ENCODE results near the gene CARMIL1.

The CARMIL1 gene

GRCh38 chr6:25639653-25640052 lies 360.5 kb downstream of the CARMIL1 start:
- TF ChIP-seq L3MBTL2 (conservative IDR thresholded peaks at IDR 0.05) (no peak), FOXK2 (IDR thresholded peaks at IDR 0.05) (no peak), SP1 (IDR thresholded peaks at IDR 0.05) (no peak), ZNF384 (IDR thresholded peaks at IDR 0.05) (no peak), NFRKB (IDR thresholded peaks at IDR 0.05) (no peak)
- no peak for DNase-seq (ENCODE audit: extremely low spot score)
- CTCF ChIA-PET, result interaction anchor here (0.5 kb wide), 1 partner anchor 378 kb away, joined by 5 read pairs; no protein-coding TSS in a partner anchor
- POLR2A ChIA-PET, result no interaction called here

GRCh38 chr6:25640446-25640845 lies 361.3 kb downstream of the CARMIL1 start:
- ChIA-PET CTCF (no interaction called here), POLR2A (no interaction called here)
- no peak for DNase-seq (ENCODE audit: extremely low spot score)
- TF ChIP-seq HDGF (IDR thresholded peaks at IDR 0.05; ENCODE audit: borderline replicate concordance) (no peak), TARDBP (IDR thresholded peaks at IDR 0.05) (no peak), ARNT (IDR thresholded peaks at IDR 0.05) (no peak), NFRKB (IDR thresholded peaks at IDR 0.05) (no peak), LEF1 (IDR thresholded peaks at IDR 0.05; ENCODE audit: borderline replicate concordance) (no peak), SUZ12 (IDR thresholded peaks at IDR 0.05) (no peak), ELF4 (IDR thresholded peaks at IDR 0.05) (no peak), FOXK2 (IDR thresholded peaks at IDR 0.05) (no peak), FOXM1 (IDR thresholded peaks at IDR 0.05; ENCODE audit: borderline replicate concordance) (no peak), CTBP1 (IDR thresholded peaks at IDR 0.05; ENCODE audit: borderline replicate concordance) (no peak), FOXA1 (IDR thresholded peaks at IDR 0.05) (no peak), BHLHE40 (IDR thresholded peaks at IDR 0.05; ENCODE audit: borderline replicate concordance) (no peak), ZNF384 (IDR thresholded peaks at IDR 0.05) (no peak)

- ChIA-PET CTCF (no interaction called here), POLR2A (no interaction called here)
Measured at GRCh38 chr6:25640891-25641290, 361.7 kb downstream of the CARMIL1 start.

DNA sequence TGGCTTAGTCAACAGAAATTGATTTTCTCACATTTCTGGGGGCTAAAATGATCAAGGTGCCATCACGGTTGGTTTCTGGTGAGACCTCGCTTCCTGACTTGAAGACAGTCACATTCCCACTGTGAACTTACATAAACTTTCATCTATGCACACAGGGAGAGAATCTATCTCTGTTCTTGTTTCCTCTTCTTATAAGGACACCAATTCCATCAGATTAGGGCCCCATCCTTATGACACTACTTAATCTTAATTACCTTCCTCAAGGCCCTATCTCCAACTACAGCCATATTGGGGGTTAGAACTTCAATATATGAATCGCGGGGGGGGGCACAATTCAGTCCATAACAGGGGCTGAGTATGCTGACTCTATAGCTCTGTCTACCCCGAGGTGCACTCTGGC lies 362.2 kb downstream of the CARMIL1 start:
- CTCF ChIA-PET, result no interaction called here
- no peak for DNase-seq (ENCODE audit: extremely low spot score)
- TF ChIP-seq CTBP1 (IDR thresholded peaks at IDR 0.05; ENCODE audit: borderline replicate concordance), result no peak
- TF ChIP-seq ZNF384 (IDR thresholded peaks at IDR 0.05), result no peak
- no peak for TF ChIP-seq SUZ12 (IDR thresholded peaks at IDR 0.05)
- no peak for TF ChIP-seq FOXA1 (IDR thresholded peaks at IDR 0.05)
- TF ChIP-seq L3MBTL2 (conservative IDR thresholded peaks at IDR 0.05), result no peak
- TF ChIP-seq NFRKB (IDR thresholded peaks at IDR 0.05), result no peak
- no peak for TF ChIP-seq FOXM1 (IDR thresholded peaks at IDR 0.05; ENCODE audit: borderline replicate concordance)
- TF ChIP-seq TARDBP (IDR thresholded peaks at IDR 0.05), result no peak
- TF ChIP-seq LEF1 (IDR thresholded peaks at IDR 0.05; ENCODE audit: borderline replicate concordance), result no peak
- TF ChIP-seq ARNT (IDR thresholded peaks at IDR 0.05), result no peak
- no peak for TF ChIP-seq SP1 (IDR thresholded peaks at IDR 0.05)
- no peak for TF ChIP-seq FOXK2 (IDR thresholded peaks at IDR 0.05)
- no peak for TF ChIP-seq HDGF (IDR thresholded peaks at IDR 0.05; ENCODE audit: borderline replicate concordance)
- no peak for TF ChIP-seq BHLHE40 (IDR thresholded peaks at IDR 0.05; ENCODE audit: borderline replicate concordance)
- POLR2A ChIA-PET, result no interaction called here

More at GRCh38 chr6:25640891-25641290, 361.7 kb downstream of the CARMIL1 start:
- DNase-seq (ENCODE audit: extremely low spot score), result no peak
- no peak for TF ChIP-seq ZNF384 (IDR thresholded peaks at IDR 0.05)

GRCh38 chr6:25641940-25642666 lies 362.9 kb downstream of the CARMIL1 start:
- CTCF ChIA-PET, result no interaction called here
- TF ChIP-seq FOXA1 (IDR thresholded peaks at IDR 0.05), result no peak
- TF ChIP-seq SUZ12 (IDR thresholded peaks at IDR 0.05), result no peak
- TF ChIP-seq TARDBP (IDR thresholded peaks at IDR 0.05), result no peak
- no peak for TF ChIP-seq LEF1 (IDR thresholded peaks at IDR 0.05; ENCODE audit: borderline replicate concordance)
- no peak for TF ChIP-seq CTBP1 (IDR thresholded peaks at IDR 0.05; ENCODE audit: borderline replicate concordance)
- TF ChIP-seq FOXM1 (IDR thresholded peaks at IDR 0.05; ENCODE audit: borderline replicate concordance), result no peak
- no peak for TF ChIP-seq ZNF384 (IDR thresholded peaks at IDR 0.05)
- no peak for TF ChIP-seq FOXK2 (IDR thresholded peaks at IDR 0.05)
- TF ChIP-seq NFRKB (IDR thresholded peaks at IDR 0.05), result no peak
- TF ChIP-seq ELF4 (IDR thresholded peaks at IDR 0.05), result no peak
- no peak for TF ChIP-seq PKNOX1 (IDR thresholded peaks at IDR 0.05)
- no peak for DNase-seq (ENCODE audit: extremely low spot score)
- POLR2A ChIA-PET, result no interaction called here

- no peak for TF ChIP-seq FOXM1 (IDR thresholded peaks at IDR 0.05; ENCODE audit: borderline replicate concordance)
- CTCF ChIA-PET, result no interaction called here
- DNase-seq (ENCODE audit: extremely low spot score), result no peak
- POLR2A ChIA-PET, result no interaction called here
Measured at GRCh38 chr6:25642667-25643328, 363.6 kb downstream of the CARMIL1 start.

- TF ChIP-seq TARDBP (IDR thresholded peaks at IDR 0.05) (no peak), HDGF (IDR thresholded peaks at IDR 0.05; ENCODE audit: borderline replicate concordance) (no peak), CTBP1 (IDR thresholded peaks at IDR 0.05; ENCODE audit: borderline replicate concordance) (no peak), FOXM1 (IDR thresholded peaks at IDR 0.05; ENCODE audit: borderline replicate concordance) (no peak), ZNF384 (IDR thresholded peaks at IDR 0.05) (no peak), ARNT (IDR thresholded peaks at IDR 0.05) (no peak), SP1 (IDR thresholded peaks at IDR 0.05) (no peak), L3MBTL2 (conservative IDR thresholded peaks at IDR 0.05) (no peak), SUZ12 (IDR thresholded peaks at IDR 0.05) (no peak), FOXA1 (IDR thresholded peaks at IDR 0.05) (no peak), NFRKB (IDR thresholded peaks at IDR 0.05) (no peak), ELF4 (IDR thresholded peaks at IDR 0.05) (no peak), LEF1 (IDR thresholded peaks at IDR 0.05; ENCODE audit: borderline replicate concordance) (no peak), BHLHE40 (IDR thresholded peaks at IDR 0.05; ENCODE audit: borderline replicate concordance) (no peak), PKNOX1 (IDR thresholded peaks at IDR 0.05) (no peak), FOXK2 (IDR thresholded peaks at IDR 0.05) (no peak)
- no peak for DNase-seq (ENCODE audit: extremely low spot score)
- ChIA-PET POLR2A (no interaction called here), CTCF (no interaction called here)
Measured at GRCh38 chr6:25645916-25646315, 366.7 kb downstream of the CARMIL1 start.

Data from HEK293T (cell line).